Right ventricle myocardium inferior (tissue), 1 donor: Measurements from ENCODE around the gene UNC5B. TPM values are rescaled to one million over a fixed set of nuclear protein-coding genes. Genes with fewer than 3 reads are reported as not detected.
A peak's percentile ranks its signal among the peaks of the same experiment; 100 is the strongest.

Source experiments
- ATAC-seq: fragments of 200-7000 bp; cut with Tn5 transposase; one replicate; pipeline ENCODE4 v1.9.1; 2020; ENCODE audit warnings: mild to moderate bottlenecking, moderate library complexity
- DNase-seq: peaks from one replicate; pipeline ENCODE4 v3.0.0; 2021; ENCODE audit errors: missing footprints
- intact Hi-C: fragments of 100-400 bp; cut with DNase I; formaldehyde crosslinking; loops from one replicate; pipeline ENCODE4 v1.11.0; 2022
- total RNA-seq: library from RNA; stranded (reverse); fragmentation: NEBNext Ultra II Directional; extraction: Animal tissue kit (Norgen Biotek cat#: 25700); gene quantifications from one replicate; pipeline ENCODE4 v1.2.1, GENCODE V29; 2021
- donor health status: DM: no; HTN: yes; CAD: no; lungs with severe emphysema.

Gene UNC5B
- total RNA-seq, 1 donor from 2014 or later = 13.1 TPM

DNA sequence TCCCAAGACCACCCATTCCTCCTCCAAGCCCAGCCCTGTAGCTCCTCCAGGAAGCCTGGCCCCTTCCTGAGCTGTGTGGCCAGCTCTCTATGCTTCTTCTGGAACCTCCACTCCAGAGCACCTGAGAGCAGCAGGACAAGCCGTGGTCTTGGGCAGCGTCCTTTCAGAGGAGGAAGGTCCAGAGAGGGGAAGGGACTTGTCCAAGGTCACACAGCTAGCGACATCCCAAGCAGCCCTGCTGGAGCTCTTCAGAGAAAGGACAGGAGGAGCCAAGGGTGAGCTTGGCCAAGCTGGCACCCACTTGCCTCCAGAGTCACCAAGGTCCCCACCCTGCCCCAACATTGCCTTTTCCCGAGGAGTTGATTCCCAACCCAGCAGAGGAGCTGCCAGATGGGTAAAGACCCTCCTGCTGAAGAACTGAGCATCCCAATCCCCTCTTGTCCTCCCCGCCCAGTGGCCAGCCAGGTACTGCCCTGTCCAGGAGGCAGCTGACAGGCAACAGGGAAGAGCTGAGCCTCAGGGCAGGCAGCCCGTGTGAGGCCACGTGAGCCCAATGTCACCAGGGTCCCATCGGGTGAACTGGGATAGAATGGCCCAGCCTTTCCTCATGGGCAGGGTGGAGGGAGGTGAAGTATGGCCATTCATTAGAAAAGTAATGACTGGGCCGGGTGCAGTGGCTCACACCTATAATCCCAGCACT is 46.2 kb downstream of the UNC5B start:
- ATAC-seq (no peak), DNase-seq (no peak)
- intact Hi-C loops = no loop called here

DNA sequence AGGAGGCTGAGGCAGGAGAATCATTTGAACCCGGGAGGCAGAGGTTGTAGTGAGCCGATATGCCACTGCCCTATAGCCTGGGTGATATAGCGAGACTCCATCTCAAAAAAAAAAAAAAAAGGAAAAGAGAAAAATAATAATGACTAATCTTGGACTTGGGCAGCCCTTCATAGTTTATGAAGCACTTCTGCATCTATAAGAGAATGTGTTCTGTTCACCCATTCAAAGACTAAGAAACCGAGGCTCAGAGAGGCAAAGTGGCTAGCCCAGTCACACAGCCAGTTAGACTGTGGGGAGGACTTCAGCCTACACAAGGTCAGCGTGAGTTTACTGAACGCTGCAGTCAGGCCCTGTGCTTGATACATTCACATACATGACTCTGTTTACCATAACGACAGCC is 46.9 kb downstream of the UNC5B start:
- intact Hi-C loops = no loop called here
- ATAC-seq = no peak
- no peak for DNase-seq

DNA sequence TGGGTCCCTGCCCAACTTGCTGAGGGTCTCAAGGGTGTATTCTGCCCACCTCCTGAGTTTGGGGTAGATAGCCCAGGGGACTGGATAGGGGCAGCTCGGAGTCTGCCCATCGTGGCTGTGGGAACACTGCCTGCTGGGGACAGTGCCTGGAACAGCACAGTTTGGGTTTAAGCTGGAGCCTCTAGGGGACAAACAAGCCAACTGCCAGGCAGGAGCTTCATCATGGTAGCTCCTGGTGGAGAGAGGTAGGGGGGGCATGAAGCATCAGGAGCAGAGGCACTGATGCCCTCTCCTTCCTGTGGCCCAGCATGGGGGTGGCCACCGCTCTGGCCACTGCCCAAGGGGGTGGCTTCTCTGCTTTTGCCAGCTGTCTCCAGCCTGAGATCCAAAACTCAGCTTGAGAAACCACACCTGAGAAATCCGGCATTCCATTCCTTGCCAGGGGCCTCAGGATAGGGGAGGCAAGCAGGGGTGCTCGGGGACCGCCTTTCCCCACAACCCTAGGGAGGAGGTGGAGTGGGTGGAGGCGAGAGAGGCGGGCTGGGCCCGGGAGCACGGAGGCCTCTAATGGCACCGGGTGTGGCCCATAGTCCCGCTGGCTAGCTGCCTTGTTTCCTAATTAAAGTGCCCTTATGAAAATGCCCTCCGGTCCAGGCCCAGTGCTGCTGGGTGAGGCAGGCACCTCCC is 47.6 kb downstream of the UNC5B start:
- intact Hi-C loops = loop anchor here (10.0 kb wide), 1 partner anchor 255 kb away; no protein-coding TSS in a partner anchor
- ATAC-seq = peak; percentile 14
- DNase-seq = no peak

DNA sequence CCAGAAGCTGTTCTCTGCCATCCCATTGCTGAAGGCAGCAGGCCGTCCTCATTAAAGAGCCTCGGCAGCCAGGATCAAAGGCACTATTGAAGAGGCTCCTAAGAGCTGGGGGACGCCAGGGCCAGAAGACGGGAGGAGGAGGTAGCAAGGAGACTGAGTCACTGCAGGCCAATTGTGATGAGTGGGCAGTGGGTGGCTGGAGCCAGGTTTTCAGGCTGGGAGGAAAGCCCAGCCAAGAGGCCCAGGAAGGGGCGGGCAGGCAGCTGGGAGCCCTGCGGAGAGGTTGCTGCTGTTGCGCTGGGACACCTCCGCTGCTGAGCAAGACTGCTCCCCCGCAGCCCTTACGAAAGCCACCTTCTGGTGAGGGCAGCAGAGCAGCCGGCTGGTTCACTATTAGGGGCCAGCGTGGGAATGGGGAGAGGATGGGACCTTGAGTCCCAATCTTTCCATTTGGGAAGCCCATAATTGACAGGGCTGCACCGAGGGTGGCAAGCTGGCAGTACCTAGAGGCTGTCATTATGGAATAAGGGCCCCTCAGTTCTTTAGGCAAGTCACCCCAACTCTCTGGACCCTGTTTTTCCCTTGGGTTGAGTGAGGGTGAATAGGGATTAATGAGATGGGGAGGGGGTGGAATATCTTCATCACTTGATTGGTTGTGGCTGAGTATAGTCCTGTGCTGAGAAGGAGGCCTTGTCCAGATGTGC is 48.4 kb downstream of the UNC5B start:
- intact Hi-C loops = loop anchor here (10.0 kb wide), 1 partner anchor 256 kb away; no protein-coding TSS in a partner anchor
- ATAC-seq (peak; percentile 33), DNase-seq (peak; percentile 74)

DNA sequence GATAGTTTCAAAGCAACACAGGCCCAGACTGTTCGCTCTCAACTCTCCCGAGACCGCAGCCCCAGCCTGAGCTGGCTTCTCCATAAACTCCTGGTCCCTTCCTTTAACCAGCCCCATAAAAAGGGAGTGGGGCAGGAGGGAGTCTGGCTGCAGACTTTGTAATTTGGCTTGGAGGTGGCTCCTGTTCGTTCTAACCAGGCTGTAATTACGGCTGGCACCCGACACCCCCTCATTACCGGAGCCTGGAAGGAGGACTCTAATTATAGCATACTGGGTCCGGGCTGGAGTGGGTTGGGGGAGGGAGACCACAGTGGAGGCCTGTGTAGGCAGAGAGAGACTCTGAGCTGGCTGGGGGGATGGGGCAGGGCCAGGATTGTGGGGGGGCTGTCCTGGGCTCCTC is 49.7 kb downstream of the UNC5B start:
- intact Hi-C loops = loop anchor here (2.0 to 10.0 kb wide), 2 partner anchors 49 to 257 kb away; partner anchors contain the start of gene UNC5B
- peak; percentile 71 for DNase-seq

DNA sequence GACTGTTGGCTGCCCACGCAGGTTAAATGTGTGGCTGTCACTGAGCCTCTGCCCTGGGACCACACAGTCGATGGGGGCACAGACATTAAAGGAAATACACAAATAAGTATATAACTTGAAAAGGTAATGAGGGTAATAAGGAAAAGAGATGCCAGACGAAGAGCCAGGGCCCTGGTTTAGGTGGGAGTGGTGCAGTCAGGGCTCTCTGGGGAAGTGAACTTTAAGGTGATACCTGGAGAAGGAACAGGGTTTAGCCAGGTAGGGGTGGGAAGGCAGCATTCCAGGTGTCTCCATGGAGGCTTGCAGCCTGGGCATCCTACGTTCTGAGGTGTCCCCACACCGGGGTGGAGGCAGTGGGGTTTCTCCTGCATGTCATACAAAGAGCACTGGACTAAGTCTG is 50.4 kb downstream of the UNC5B start:
- intact Hi-C loops = loop anchor here (2.0 to 10.0 kb wide), 2 partner anchors 50 to 258 kb away; partner anchors contain the start of gene UNC5B
- no peak for ATAC-seq
- DNase-seq = no peak

More for the DNA sequence above, 49.7 kb downstream of the UNC5B start:
- ATAC-seq = peak; percentile 42

DNA sequence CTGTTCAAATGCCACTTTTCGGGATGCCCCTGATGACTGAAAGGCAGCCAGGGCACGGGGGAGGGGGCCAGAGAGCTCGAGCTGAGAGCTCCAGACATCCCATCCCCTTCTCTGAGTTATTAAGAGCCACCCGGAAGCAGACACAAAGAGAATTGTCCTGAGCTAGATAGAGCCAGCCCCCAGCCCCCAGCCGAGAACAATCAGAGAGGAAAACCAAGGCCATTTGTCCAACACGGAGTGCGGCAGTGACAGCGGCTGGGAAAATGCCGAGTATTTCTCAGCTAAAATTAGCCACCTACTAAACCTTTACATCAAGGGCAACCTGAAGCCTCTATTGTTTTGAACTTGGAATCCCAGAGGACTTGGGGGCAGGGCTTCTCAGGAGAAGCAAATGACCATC is 51.0 kb downstream of the UNC5B start:
- no peak for ATAC-seq
- intact Hi-C loops = loop anchor here (2.0 to 10.0 kb wide), 2 partner anchors 51 to 259 kb away; partner anchors contain the start of gene UNC5B
- DNase-seq = peak; percentile 56

DNA sequence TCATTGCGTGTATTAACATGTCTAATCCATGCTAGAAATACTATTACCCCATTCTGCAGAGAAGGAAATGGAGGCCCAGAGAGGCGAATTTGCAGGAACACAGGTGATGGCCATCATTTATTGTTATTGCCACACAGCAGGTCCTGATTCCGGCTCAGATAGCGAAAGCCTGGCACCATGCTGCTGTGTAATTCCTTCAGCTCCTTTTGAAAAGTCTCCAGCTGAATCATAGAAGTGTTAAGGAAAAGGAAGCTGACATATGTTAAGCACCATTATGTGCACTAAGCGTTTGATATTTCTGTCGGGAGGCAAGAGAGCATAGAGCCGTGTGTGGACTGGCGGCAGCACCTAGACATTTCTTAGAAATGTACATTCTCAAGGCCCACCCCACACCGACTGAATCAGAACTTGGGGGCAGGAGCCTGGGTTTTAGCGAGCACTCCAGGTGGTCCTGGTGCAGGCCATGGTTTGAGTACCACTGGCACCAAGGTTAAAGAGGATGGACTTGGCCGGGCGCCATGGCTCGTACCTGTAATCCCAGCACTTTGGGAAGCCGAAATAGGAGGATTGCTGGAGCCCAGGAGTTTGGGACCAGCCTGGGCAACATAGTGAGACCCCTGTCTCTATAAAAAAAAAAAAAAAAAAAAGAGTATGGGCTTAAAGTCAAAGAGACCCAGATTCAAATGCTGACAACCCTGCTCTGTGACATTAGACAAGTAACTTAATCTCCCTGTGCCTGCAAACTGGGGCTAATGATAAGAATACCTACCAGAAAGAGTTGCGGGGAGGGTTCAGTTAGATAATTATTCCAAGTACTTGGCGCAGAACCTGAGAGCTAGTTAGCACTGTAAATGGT is 52.2 kb downstream of the UNC5B start:
- DNase-seq = peak; percentile 63
- intact Hi-C loops = loop anchor here (10.0 kb wide), 1 partner anchor 260 kb away; no protein-coding TSS in a partner anchor

DNA sequence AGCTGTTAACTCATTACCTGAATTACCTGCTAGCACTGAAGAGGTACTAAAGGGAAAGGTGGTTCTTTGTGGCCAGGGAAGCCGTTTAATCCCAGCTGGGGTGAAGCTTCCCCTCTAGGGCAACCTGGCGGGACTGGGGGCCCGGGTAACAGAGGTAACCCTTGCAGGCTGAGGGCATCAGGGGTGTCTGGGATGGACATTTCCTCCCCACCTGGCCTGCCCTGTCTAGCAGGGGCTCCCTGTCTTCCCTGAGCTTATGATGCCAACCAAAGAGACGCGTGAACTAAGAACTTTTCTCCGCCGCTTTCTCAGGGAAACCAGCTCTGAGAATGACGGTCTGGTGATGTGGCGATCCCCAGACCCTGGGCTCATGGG is 52.8 kb downstream of the UNC5B start:
- DNase-seq (no peak), ATAC-seq (no peak)
- intact Hi-C loops = loop anchor here (10.0 kb wide), 1 partner anchor 260 kb away; no protein-coding TSS in a partner anchor

More for the DNA sequence above, 52.2 kb downstream of the UNC5B start:
- ATAC-seq = no peak

DNA sequence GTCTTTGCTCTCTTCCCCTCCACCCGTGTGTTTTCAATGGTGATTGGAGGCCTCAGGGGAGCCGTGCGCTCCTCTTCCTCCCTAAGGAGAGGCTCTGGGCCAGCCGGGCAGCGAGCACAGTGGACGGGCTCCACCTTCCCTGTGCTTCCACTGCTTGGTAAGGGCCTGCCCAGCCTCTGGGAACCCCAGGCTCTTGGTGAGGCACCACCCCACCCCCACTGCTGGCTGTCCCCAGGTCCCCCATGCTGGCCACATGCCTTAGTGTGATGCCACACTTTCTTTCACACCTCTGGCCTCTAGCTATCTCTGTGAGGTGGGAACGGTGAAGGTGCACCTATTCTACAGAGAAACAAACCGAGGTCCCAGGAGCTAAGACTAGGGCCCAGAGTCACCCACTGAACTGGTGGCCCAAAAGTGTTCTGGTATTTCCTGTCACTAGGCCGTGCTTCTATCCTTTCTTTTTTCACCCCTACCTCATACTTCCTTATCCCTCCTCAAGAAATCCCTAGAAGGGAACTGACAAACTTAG is 53.3 kb downstream of the UNC5B start:
- ATAC-seq = no peak
- peak; percentile 31 for DNase-seq
- intact Hi-C loops = loop anchor here (10.0 kb wide), 1 partner anchor 261 kb away; no protein-coding TSS in a partner anchor

DNA sequence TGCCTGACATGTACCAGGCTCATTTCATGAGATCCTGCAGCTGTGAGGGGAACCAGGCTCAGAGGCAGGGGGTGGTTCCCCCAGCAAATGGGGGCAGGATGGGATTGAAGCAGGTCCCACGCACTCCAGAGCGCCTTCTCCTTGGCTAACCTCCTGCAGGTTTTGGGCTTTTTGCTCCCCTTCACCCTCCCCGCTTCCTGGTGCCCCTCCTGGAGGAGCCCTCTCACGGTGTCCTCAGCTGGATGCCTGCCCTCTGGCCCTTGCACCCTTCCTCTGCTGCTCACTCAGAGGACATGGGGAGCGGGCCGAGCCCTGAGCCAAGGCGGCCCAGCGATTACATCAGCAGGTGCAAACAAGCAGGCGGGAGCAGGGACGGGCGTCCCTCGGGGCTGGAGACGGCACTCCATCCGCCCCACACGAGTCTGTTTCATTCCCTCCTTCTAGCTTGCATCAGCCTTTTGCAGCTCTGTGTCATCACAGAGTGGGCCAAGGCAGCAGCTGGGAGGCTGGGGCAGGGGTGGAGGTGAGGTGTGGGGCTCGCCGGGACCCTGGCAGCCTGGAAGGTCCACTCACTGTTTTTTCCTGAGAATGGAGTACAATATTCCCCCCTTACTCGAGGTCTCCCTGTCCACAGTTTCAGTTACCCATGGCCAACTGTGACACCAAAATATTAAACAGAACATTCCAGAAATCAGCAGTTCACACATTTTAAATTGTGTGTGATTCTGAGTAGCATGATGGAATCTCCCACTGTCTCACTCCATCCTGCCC is 54.0 kb downstream of the UNC5B start:
- intact Hi-C loops = loop anchor here (10.0 kb wide), 1 partner anchor 262 kb away; no protein-coding TSS in a partner anchor
- ATAC-seq = peak; percentile 61
- DNase-seq = peak; percentile 86

DNA sequence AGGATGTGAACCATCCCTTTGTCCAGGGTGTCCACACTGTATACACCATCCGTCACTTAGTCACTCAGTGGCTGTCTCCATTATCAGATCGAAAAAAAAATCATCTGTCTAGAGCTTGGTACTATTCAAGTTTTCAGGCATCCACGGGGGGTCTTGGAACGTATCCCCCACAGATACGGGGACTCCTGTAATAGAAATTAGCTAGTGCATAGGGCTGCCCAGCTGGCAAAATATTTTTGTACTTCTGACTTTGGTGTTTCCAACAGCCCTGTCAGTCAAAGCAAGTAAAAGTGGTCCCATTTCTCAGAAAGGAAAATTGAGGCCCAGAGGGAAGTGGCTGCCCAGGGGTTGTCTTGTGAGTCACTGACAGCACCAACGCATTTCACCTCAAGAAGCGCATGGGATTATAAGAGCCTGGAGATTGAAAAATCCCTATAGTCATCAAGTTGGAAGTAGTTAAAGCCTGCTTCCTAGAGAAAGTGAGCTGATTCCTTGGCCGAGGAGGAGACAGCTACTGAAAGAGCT is 54.6 kb downstream of the UNC5B start:
- DNase-seq (no peak), ATAC-seq (no peak)
- intact Hi-C loops = loop anchor here (10.0 kb wide), 1 partner anchor 262 kb away; no protein-coding TSS in a partner anchor

DNA sequence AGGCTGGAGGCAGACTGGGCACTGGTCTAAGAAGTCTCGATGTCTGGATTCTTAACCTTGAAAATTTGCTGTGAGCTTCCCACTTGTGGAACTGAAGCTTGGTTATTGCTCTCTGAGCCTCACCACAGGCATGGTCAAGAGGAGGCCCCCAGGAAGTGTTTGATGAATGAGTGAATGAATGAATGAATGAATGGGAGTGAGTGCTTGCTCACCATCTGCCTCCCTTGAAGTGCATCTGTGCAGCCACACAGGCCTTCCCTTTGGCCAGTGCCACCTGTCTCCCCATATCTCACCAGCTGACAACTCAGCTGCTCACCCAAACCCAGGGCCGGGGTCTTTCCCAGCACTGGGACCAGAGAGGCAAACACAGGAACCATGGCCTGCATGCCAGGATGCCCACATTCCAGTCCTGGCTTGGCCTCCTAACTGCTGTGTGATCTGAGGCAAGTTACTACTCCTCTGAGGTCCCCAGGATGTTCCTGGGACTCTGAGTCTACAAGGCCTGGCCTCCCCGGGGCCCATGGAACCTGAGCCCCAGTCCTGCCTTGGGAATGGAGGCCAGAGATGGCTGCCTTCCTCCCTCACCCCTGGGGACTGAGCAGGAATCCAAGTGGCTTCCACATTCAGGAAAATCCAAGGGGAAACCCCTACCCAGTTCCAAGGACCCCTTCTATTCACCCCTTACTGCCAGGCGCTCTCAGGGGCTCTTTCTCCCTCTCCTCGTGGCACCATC is 55.3 kb downstream of the UNC5B start:
- intact Hi-C loops = loop anchor here (10.0 kb wide), 1 partner anchor 263 kb away; no protein-coding TSS in a partner anchor
- peak; percentile 59 for DNase-seq
- ATAC-seq = no peak

DNA sequence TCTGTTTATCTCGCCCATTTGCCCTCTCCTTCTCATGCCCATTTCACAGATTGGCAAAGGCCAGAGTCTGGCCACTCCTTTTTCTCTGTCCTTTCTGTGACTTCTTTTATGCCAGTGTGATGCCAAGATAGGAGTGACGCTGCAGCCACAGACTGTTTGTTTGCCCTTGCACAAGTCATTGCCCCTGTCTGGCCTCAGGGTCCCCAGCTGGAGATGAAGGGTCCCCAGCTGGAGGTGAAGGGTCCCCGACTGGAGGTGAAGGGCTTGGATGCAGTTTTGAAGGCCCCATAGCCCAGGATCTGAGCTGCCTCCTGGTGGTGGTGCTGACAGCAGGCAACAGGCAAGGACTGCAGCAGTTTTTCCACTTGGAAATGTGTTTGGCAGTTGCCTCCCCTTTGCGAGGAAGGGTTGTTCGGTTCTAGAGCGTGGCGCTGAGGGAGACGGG is 55.9 kb downstream of the UNC5B start:
- peak; percentile 72 for DNase-seq
- intact Hi-C loops = loop anchor here (10.0 kb wide), 1 partner anchor 263 kb away; no protein-coding TSS in a partner anchor
- ATAC-seq = peak; percentile 35

DNA sequence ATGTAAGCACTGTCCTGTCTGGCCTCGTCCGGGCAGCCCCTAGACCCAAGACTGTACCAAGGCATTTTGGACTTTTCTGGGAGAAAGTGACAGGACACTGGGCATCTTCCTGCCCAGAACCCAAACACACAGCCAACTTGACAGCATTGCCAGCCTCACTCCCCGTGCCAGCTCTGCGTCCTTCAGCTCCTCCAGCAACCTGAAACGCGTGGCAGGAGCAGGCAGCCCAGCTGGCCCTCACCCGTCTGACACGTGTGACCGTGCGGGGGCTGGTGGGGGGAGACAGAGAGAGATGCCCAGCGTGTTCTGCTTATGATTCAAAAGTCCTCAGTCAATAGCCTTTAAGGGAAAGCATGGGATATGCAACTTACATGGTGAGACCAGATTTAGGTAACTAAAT is 56.4 kb downstream of the UNC5B start:
- ATAC-seq (peak; percentile 63), DNase-seq (peak; percentile 79)
- intact Hi-C loops = loop anchor here (10.0 kb wide), 1 partner anchor 264 kb away; no protein-coding TSS in a partner anchor
